Measurements from ENCODE around the gene RBM7. TPM values are rescaled to one million over a fixed set of nuclear protein-coding genes. Genes with fewer than 3 reads are reported as not detected.

The RBM7 gene
- total and polyA plus RNA-seq, 4 donors, result 7.9 to 57.3 (median 24.2) TPM

DNA sequence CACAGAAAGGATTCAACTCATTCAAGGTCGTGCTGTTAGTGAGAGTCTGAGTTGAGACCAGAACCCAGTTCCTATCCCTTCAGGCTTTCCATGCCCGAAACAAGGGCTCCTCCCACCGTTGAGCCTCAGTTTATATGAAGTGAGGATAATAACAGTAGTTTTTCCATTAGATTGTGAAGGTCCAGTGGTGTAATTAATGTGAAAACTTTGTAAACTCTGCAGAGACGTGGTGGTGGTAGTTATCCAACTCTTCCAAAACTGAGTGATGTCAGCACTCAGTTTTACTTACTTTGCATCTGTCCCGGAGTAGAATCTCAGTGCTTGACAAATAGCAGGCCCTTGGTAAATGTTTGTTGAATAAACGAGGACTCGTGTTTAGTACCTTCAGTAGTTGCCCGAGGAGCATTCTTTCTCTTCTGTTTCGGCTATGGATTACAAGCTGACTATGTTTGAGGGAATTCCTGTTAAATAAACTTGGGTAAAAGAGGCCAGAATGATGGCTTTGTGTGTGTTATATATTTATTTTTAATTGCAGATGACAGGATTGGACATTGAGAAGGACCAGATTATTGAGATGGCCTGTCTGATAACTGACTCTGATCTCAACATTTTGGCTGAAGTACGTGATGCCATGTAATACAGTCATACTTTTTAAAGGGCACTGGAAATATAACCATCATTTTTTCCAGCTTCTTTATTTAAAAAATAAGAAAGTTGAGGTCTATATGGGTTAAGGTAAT lies 39.8 kb downstream of the RBM7 start:
- H3K9me3 ChIP-seq (ENCODE audit: control insufficient read depth in 4 of 4, insufficient read depth in 3 of 4, low read length in 3 of 4), result no peaks in the 10 kb centered on the region
- peak in 1 of 3 donors; percentile 34 for DNase-seq
- H3K36me3 ChIP-seq (ENCODE audit: control insufficient read depth in 4 of 4, insufficient read depth in 4 of 4, low read length in 4 of 4), result peaks cover 0 to 7% (median 3%) of the 10 kb centered on the region in 4 donors
- TF ChIP-seq, protein P1, sequence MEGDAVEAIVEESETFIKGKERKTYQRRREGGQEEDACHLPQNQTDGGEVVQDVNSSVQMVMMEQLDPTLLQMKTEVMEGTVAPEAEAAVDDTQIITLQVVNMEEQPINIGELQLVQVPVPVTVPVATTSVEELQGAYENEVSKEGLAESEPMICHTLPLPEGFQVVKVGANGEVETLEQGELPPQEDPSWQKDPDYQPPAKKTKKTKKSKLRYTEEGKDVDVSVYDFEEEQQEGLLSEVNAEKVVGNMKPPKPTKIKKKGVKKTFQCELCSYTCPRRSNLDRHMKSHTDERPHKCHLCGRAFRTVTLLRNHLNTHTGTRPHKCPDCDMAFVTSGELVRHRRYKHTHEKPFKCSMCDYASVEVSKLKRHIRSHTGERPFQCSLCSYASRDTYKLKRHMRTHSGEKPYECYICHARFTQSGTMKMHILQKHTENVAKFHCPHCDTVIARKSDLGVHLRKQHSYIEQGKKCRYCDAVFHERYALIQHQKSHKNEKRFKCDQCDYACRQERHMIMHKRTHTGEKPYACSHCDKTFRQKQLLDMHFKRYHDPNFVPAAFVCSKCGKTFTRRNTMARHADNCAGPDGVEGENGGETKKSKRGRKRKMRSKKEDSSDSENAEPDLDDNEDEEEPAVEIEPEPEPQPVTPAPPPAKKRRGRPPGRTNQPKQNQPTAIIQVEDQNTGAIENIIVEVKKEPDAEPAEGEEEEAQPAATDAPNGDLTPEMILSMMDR (IDR thresholded peaks at IDR 0.05; ENCODE audit: control extremely low read depth, extremely low read depth), result no peak
- peak overlapping the region; percentile 87 to 91 for H3K27ac ChIP-seq (ENCODE audit: low read depth in 1 of 2, low read length in 1 of 2)
- H3K4me1 ChIP-seq (ENCODE audit: control insufficient read depth in 5 of 5, insufficient read depth in 5 of 5, low read length in 5 of 5), result peaks cover 0 to 14% (median 10%) of the 10 kb centered on the region in 5 donors
- H3K27me3 ChIP-seq (ENCODE audit: control insufficient read depth in 3 of 3, insufficient read depth in 3 of 3, low read length in 2 of 3), result no peaks in the 10 kb centered on the region
- no peak for ATAC-seq (ENCODE audit: insufficient read depth, low FRiP score)
- 18 to 35% methylated on average over 10 of the region's 10 CpGs for WGBS, 2 donors
- H3K4me3 ChIP-seq, result peak overlapping the region; percentile 99
- peak overlapping the region; percentile 18 to 60 for H3K9ac ChIP-seq (ENCODE audit: insufficient read depth in 1 of 2, low read length in 2 of 2)

DNA sequence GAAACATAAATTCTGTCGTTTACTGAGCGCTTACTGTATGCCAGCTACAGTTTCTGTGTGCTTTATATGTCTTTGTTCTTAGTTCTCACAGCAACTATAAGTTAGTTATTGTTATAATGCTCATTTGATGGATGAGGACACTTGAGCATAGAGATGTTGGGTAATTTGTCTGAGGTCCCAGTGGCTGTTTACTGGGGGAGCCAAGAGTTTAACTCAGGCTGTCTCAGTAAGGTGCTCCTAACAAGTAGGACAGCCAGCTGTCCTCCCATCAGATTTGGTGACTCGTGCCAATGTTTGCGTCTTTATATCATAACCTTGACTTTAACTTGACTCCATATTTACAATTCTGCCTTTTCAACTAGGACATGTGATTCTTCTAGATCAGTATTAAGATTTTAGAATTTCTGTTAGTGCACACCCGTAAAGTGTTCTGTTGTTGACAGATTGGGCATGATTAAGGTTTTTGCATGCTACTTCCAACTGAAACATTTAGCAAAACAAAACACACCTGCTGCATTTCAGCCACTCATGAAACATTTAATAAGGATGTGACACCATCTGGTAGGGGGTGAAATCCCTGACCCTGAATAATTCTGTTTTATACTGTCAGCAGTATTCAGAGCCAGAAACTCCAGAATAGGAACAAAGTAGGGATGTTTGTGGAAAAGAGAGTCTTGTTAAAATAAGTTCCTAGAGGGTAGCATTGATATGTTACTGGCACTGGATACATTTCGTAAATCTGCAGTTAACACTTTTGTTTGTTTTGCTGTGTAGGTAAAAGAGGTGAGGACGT lies 40.7 kb downstream of the RBM7 start:
- ATAC-seq (ENCODE audit: insufficient read depth, low FRiP score) (no peak), DNase-seq (peak in 2 of 3 donors; percentile 19 to 21)
- Histone ChIP-seq H3K4me1 (ENCODE audit: control insufficient read depth in 5 of 5, insufficient read depth in 5 of 5, low read length in 5 of 5) (peaks cover 0 to 14% (median 10%) of the 10 kb centered on the region in 5 donors), H3K36me3 (ENCODE audit: control insufficient read depth in 4 of 4, insufficient read depth in 4 of 4, low read length in 4 of 4) (peaks cover 0 to 9% (median 4%) of the 10 kb centered on the region in 4 donors), H3K4me3 (no peak overlapping the region), H3K9ac (ENCODE audit: insufficient read depth in 1 of 2, low read length in 2 of 2) (no peak overlapping the region), H3K9me3 (ENCODE audit: control insufficient read depth in 4 of 4, insufficient read depth in 3 of 4, low read length in 3 of 4) (no peaks in the 10 kb centered on the region), H3K27me3 (ENCODE audit: control insufficient read depth in 3 of 3, insufficient read depth in 3 of 3, low read length in 2 of 3) (no peaks in the 10 kb centered on the region), H3K27ac (ENCODE audit: low read depth in 1 of 2, low read length in 1 of 2) (peak overlapping the region in 1 of 2 donors; percentile 91)
- WGBS, 2 donors, result 81 to 86% methylated on average over 7 of the region's 7 CpGs
- TF ChIP-seq, protein P1 (IDR thresholded peaks at IDR 0.05; ENCODE audit: control extremely low read depth, extremely low read depth), result no peak

DNA sequence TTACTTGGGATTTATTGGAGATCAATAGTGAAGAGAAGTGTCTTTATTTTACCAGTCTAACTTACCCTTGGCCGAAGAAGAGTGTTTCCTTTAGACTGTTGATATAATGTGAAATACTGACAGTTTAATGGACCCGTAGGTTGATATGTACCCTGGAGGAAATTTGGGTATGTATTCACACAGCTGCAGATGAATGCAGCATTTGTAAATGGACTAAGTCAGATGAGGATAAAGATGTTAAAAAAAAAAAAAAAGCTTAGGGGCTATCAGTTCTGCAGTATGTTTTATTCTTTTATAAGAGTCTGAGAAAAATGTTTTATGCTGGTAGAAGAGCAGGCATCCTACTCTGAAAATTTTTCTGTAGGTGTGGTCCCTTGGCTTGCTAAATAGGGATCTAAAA lies 41.5 kb downstream of the RBM7 start:
- no peak for DNase-seq
- Histone ChIP-seq H3K27me3 (ENCODE audit: control insufficient read depth in 3 of 3, insufficient read depth in 3 of 3, low read length in 2 of 3) (no peaks in the 10 kb centered on the region), H3K36me3 (ENCODE audit: control insufficient read depth in 4 of 4, insufficient read depth in 4 of 4, low read length in 4 of 4) (peaks cover 0 to 11% (median 7%) of the 10 kb centered on the region in 4 donors), H3K27ac (ENCODE audit: low read depth in 1 of 2, low read length in 1 of 2) (no peak overlapping the region), H3K9me3 (ENCODE audit: control insufficient read depth in 4 of 4, insufficient read depth in 3 of 4, low read length in 3 of 4) (no peaks in the 10 kb centered on the region), H3K9ac (ENCODE audit: insufficient read depth in 1 of 2, low read length in 2 of 2) (no peak overlapping the region), H3K4me1 (ENCODE audit: control insufficient read depth in 5 of 5, insufficient read depth in 5 of 5, low read length in 5 of 5) (peaks cover 0 to 14% (median 10%) of the 10 kb centered on the region in 5 donors), H3K4me3 (no peak overlapping the region)
- no peak for ATAC-seq (ENCODE audit: insufficient read depth, low FRiP score)
- WGBS, 2 donors, result 90 to 97% methylated on average over 2 of the region's 2 CpGs
- TF ChIP-seq, protein P1 (IDR thresholded peaks at IDR 0.05; ENCODE audit: control extremely low read depth, extremely low read depth), result no peak
